WTC11 (cell line): Measurements from ENCODE around the gene EIF4B. TPM values are rescaled to one million over a fixed set of nuclear protein-coding genes. Genes with fewer than 3 reads are reported as not detected.
"Not testable (repeated sequence)": the region's sequence is repeated elsewhere in the genome, so short reads cannot be mapped to it uniquely, and the experiment has no call there.

Source experiments
- ATAC-seq: fragments of 200-7000 bp; cut with Tn5 transposase; 2 replicates; pipeline ENCODE4 v1.10.0; 2021; ENCODE audit warnings: mild to moderate bottlenecking, moderate library complexity
- CTCF ChIA-PET: fragments of 300-600 bp; sonication (Branson Sonifier 250); formaldehyde crosslinking; loops from one replicate; lab custom pipeline; 2021; ENCODE audit warnings: antibody characterized with exemption; lab: Charles Lee
- POLR2A ChIA-PET: fragments of 350-600 bp; sonication (Branson Sonifier 250); formaldehyde crosslinking; loops from one replicate; lab custom pipeline; 2021; ENCODE audit warnings: antibody characterized with exemption; lab: Charles Lee
- DNase-seq: peaks from one replicate; pipeline ENCODE4 v3.0.0; 2021; ENCODE audit warnings: low spot score
- H3K27ac Mint-ChIP-seq: 2 replicates; pipeline ENCODE4 v1.8.0; 2021; ENCODE audit warnings: mixed read lengths
- H3K27me3 Mint-ChIP-seq: 2 replicates; pipeline ENCODE4 v1.8.0; 2021; ENCODE audit warnings: low read depth, mild to moderate bottlenecking, moderate library complexity, mixed read lengths
- H3K36me3 Mint-ChIP-seq: 2 replicates; pipeline ENCODE4 v1.8.0; 2021; ENCODE audit warnings: mixed read lengths
- H3K4me1 Mint-ChIP-seq: 2 replicates; pipeline ENCODE4 v1.8.0; 2022; ENCODE audit warnings: mixed read lengths
- H3K4me3 Mint-ChIP-seq: 2 replicates; pipeline ENCODE4 v1.8.0; 2021; ENCODE audit warnings: mild to moderate bottlenecking, moderate library complexity, mixed read lengths
- H3K9me3 Mint-ChIP-seq: 2 replicates; pipeline ENCODE4 v1.8.0; 2021; ENCODE audit warnings: mixed read lengths
- E2F4 ChIP-seq: sonication (generic); formaldehyde crosslinking; IDR thresholded peaks from 2 replicates; pipeline ENCODE4 v1.8.1; 2022; ENCODE audit warnings: low read depth, mild to moderate bottlenecking, moderate library complexity, missing genetic modification reagents, borderline replicate concordance
- ESRRA ChIP-seq: sonication (generic); formaldehyde crosslinking; IDR thresholded peaks from 2 replicates; pipeline ENCODE4 v1.8.1; 2022; ENCODE audit warnings: mild to moderate bottlenecking, missing genetic modification reagents, borderline replicate concordance
- GABPB1 ChIP-seq: sonication (generic); formaldehyde crosslinking; IDR thresholded peaks from 2 replicates; pipeline ENCODE4 v1.8.1; 2023; ENCODE audit warnings: mild to moderate bottlenecking, missing genetic modification reagents
- GRHL2 ChIP-seq: fragments of 250-450 bp; sonication (Bioruptor Pico); IDR thresholded peaks from 2 replicates; pipeline ENCODE4 v1.8.0; 2022; ENCODE audit warnings: mild to moderate bottlenecking, moderate library complexity; ENCODE audit not compliant: insufficient replicate concordance, severe bottlenecking
- MLX ChIP-seq: sonication (generic); formaldehyde crosslinking; IDR thresholded peaks from 2 replicates; pipeline ENCODE4 v1.8.1; 2023; ENCODE audit warnings: mild to moderate bottlenecking, missing genetic modification reagents, moderate library complexity
- PRRX2 ChIP-seq: fragments of 250-450 bp; sonication (Bioruptor Pico); IDR thresholded peaks from 2 replicates; pipeline ENCODE4 v1.8.0; 2021; ENCODE audit warnings: mild to moderate bottlenecking
- RORB ChIP-seq: fragments of 250-450 bp; sonication (Bioruptor Pico); IDR thresholded peaks from 2 replicates; pipeline ENCODE4 v1.9.0; 2021; ENCODE audit warnings: mild to moderate bottlenecking
- SMAD4 ChIP-seq: sonication (generic); formaldehyde crosslinking; IDR thresholded peaks from 2 replicates; pipeline ENCODE4 v1.8.0; 2022; ENCODE audit warnings: mild to moderate bottlenecking, missing genetic modification reagents
- ZNF138 ChIP-seq: sonication (generic); formaldehyde crosslinking; conservative IDR thresholded peaks from 2 replicates; pipeline ENCODE4 v1.8.1; 2022; ENCODE audit warnings: mild to moderate bottlenecking, moderate library complexity, missing genetic modification reagents
- ZNF396 ChIP-seq: fragments of 250-450 bp; sonication (Bioruptor Pico); IDR thresholded peaks from 2 replicates; pipeline ENCODE4 v1.8.0; 2021; ENCODE audit warnings: mild to moderate bottlenecking, moderate library complexity, borderline replicate concordance
- ZNF423 ChIP-seq: fragments of 250-450 bp; sonication (Bioruptor Pico); IDR thresholded peaks from 2 replicates; pipeline ENCODE4 v2.1.2; 2022; ENCODE audit warnings: mild to moderate bottlenecking, moderate library complexity
- ZNF512 ChIP-seq: sonication (generic); formaldehyde crosslinking; IDR thresholded peaks from 2 replicates; pipeline ENCODE4 v1.8.1; 2022; ENCODE audit warnings: missing genetic modification reagents, borderline replicate concordance
- total RNA-seq: library from RNA; stranded (reverse); gene quantifications from 3 replicates; pipeline ENCODE4 v1.2.3, GENCODE V29; 2021
- TF ChIP-seq, protein P1 (sequence below): sonication (generic); formaldehyde crosslinking; IDR thresholded peaks from 2 replicates; pipeline ENCODE4 v1.8.1; 2022; ENCODE audit warnings: low read depth, missing genetic modification reagents, borderline replicate concordance

The EIF4B gene
- total RNA-seq, 1 experiment from 2014 or later, result 730 TPM

GRCh38 chr12:52984136-52984535 lies 22.1 kb upstream of the EIF4B start:
- Mint-ChIP-seq H3K9me3 (no peaks in the 10 kb centered on the region), H3K36me3 (no peaks in the 10 kb centered on the region), H3K4me3 (no peak overlapping the region), H3K27me3 (no peaks in the 10 kb centered on the region), H3K4me1 (no peaks in the 10 kb centered on the region), H3K27ac (no peak overlapping the region)
- ChIA-PET CTCF (interaction anchor here (12.6 kb wide), 1 partner anchor 103 kb away, joined by 526 read pairs; no protein-coding TSS in a partner anchor), POLR2A (no interaction called here)
- TF ChIP-seq RORB (no peak), ZNF423 (0 out of 2 replicates have a peak, but pooled peaks have one; percentile 37)
- DNase-seq (no peak), ATAC-seq (no peak)

- CTCF ChIA-PET, result interaction anchor here (0.7 to 12.6 kb wide), 2 partner anchors 77 to 107 kb away, joined by 3 to 526 read pairs; no protein-coding TSS in a partner anchor
These were observed 17.4 kb upstream of the EIF4B start for GRCh38 chr12:52988898-52989297.

DNA sequence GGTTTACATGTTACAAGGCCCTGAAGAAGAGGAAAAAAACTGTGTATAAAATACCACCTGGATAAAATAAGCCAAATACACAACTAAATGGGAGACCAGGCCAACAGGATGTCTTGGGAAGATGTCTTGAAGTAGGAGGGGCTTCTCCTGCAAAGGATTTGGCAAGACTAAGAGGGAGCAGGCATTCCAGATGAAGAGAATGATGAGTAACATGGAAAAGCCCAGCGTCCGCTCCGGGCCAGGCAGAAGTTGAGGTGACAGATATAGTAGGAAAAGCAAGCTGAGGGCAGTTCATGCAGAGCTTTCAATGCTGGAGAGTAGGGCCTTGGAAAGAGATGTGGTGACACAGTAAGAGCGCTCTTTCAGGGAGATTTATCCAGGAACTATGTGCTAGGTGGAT lies 16.1 kb upstream of the EIF4B start:
- H3K9me3 Mint-ChIP-seq, result no peaks in the 10 kb centered on the region
- no peak overlapping the region for H3K27ac Mint-ChIP-seq
- peaks cover 5% of the 10 kb centered on the region; the same call in 1 of the 2 replicates for H3K27me3 Mint-ChIP-seq
- no peak for DNase-seq
- no peak overlapping the region for H3K4me3 Mint-ChIP-seq
- POLR2A ChIA-PET, result no interaction called here
- no peak for ATAC-seq
- TF ChIP-seq MLX (CRISPR knock-in tag) (no peak), ZNF138 (CRISPR knock-in tag) (no peak), ZNF512 (no peak), GRHL2 (CRISPR knock-in tag) (no peak), ESRRA (no peak), E2F4 (CRISPR knock-in tag) (no peak)
- TF ChIP-seq, protein P1, sequence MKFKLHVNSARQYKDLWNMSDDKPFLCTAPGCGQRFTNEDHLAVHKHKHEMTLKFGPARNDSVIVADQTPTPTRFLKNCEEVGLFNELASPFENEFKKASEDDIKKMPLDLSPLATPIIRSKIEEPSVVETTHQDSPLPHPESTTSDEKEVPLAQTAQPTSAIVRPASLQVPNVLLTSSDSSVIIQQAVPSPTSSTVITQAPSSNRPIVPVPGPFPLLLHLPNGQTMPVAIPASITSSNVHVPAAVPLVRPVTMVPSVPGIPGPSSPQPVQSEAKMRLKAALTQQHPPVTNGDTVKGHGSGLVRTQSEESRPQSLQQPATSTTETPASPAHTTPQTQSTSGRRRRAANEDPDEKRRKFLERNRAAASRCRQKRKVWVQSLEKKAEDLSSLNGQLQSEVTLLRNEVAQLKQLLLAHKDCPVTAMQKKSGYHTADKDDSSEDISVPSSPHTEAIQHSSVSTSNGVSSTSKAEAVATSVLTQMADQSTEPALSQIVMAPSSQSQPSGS (CRISPR knock-in tag), result no peak
- H3K4me1 Mint-ChIP-seq, result peaks cover 8% of the 10 kb centered on the region; the same call in 1 of the 2 replicates
- CTCF ChIA-PET, result interaction anchor here (3.7 kb wide), 1 partner anchor 9 kb away, joined by 30 read pairs; no protein-coding TSS in a partner anchor
- H3K36me3 Mint-ChIP-seq, result no peaks in the 10 kb centered on the region

More at GRCh38 chr12:52988898-52989297, 17.4 kb upstream of the EIF4B start:
- no peaks in the 10 kb centered on the region for H3K36me3 Mint-ChIP-seq
- H3K4me1 Mint-ChIP-seq, result peaks cover 8% of the 10 kb centered on the region; the same call in 1 of the 2 replicates
- TF ChIP-seq SMAD4 (CRISPR knock-in tag) (no peak), PRRX2 (CRISPR knock-in tag) (no peak), ZNF396 (CRISPR knock-in tag) (no peak), GABPB1 (CRISPR knock-in tag) (no peak)
- DNase-seq (no peak), ATAC-seq (no peak)
- H3K27me3 Mint-ChIP-seq, result peaks cover 5% of the 10 kb centered on the region; the same call in 1 of the 2 replicates
- no peak overlapping the region for H3K4me3 Mint-ChIP-seq
- H3K27ac Mint-ChIP-seq, result no peak overlapping the region
- POLR2A ChIA-PET, result interaction anchor here (0.7 kb wide), 1 partner anchor 39 kb away, joined by 5 read pairs; no protein-coding TSS in a partner anchor
- no peaks in the 10 kb centered on the region for H3K9me3 Mint-ChIP-seq

- ChIA-PET POLR2A (interaction anchor here (1.0 kb wide), 1 partner anchor 14 kb away, joined by 3 read pairs; the partner anchor contains the start of gene EIF4B), CTCF (interaction anchor here (0.6 to 3.7 kb wide), 6 partner anchors 11 to 167 kb away, joined by 3 to 30 read pairs (median 4); no protein-coding TSS in a partner anchor)
- not testable (repeated sequence) for H3K27me3 Mint-ChIP-seq
These were observed 14.0 kb upstream of the EIF4B start for GRCh38 chr12:52992240-52992639.

More at GRCh38 chr12:52992240-52992639, 14.0 kb upstream of the EIF4B start:
- not testable (repeated sequence) for ATAC-seq, H3K27ac Mint-ChIP-seq, H3K4me1 Mint-ChIP-seq, DNase-seq, H3K36me3 Mint-ChIP-seq, H3K4me3 Mint-ChIP-seq, H3K9me3 Mint-ChIP-seq
